SHP77 (cell line): ENCODE measurements around the gene ZFAND3.

ENCODE experiments used
- DNase-seq, 2 experiments: peaks; one replicate each; lab custom pipeline; 2025; lab: John Stamatoyannopoulos, UW

ZFAND3 gene

DNA sequence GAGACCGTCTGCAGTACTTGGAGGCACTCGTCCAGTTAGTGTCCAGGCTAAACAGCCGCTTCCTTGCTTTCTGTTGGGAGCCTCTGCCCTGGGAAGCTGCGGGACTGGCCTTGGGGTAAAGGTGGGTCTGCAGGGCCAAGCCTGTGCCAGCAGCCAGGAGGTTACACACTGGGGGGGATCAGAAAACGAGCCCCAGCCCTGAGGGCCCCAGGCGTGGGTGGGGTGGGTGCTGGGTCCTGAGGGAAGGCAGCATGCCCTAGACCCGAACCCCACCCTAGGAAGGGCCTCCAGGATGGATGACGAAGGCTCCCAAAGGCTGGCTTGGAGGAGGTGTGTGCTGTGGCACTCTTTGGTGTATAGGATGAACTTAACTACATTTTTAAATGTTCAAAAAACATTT, 335.2 kb downstream of the ZFAND3 start:
- no peak for DNase-seq

GRCh38 chr6:38155144-38155543, 335.6 kb downstream of the ZFAND3 start:
- DNase-seq, result no peak

- DNase-seq, result no peak
Observed at GRCh38 chr6:38155621-38156204, 336.2 kb downstream of the ZFAND3 start.

DNA sequence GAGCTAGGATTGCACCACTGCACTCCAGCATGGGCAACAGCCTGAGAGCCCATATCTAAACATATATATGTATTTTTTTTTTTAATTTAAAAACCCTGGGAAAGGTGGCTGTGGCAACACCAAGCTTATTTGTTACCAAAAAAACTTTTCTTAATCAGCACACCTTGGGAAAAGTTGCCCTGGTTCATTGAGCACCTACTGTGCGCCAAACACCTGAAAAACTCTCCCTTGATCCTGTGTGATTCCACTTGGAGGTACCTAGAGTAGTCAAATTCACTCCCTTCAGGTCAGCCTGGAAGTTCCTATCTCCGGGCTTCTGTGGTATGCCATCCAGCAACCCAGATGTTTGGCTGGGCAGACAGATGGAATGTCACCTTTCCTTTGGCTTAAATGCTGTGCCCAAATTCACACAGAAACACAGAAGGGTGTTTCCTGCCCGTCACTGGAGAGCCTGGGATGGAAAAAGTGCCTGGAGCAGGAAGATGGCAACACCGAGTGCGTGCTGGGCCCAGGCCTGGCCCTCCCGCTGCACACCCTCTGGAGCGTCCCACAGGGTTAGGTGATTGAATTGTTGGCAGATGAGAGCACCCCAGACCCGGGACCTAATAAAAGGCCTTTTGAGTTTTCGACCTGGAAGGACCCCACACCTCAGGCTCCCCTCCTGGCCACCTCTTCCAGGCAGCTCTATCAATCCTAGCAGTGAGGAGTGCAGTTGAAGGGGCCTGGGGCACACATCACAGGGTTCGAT, 337.5 kb downstream of the ZFAND3 start:
- no peak for DNase-seq

GRCh38 chr6:38157905-38158304, 338.4 kb downstream of the ZFAND3 start:
- no peak for DNase-seq

DNA sequence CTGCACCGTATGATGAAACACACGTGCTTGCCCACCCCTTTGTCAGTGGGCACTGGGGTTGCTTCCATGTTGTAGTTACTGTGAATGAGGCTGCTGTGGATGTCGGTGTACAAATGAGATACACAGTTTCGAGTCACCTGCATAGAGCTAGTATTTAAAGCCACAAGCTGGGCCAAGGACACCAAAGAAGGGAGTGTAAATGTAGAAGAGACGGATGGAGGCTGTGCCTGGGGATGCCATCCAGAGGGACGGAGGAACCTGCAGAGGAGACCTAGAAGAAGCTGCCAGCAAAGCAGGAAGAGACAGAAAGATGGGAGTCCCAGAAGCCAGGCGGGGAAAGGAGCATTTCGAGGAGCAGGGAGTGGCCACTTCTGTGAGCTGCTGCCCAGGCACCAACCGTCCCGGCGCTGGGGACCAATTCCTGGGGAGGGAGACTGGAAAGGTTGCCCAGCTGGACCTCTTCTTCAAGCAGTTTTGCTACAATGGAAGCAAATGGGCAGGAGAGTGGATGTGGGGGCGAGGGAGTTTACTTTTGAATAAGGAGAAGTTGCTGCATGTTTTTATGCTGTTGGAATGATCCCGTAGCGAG, 339.3 kb downstream of the ZFAND3 start:
- no peak for DNase-seq

DNA sequence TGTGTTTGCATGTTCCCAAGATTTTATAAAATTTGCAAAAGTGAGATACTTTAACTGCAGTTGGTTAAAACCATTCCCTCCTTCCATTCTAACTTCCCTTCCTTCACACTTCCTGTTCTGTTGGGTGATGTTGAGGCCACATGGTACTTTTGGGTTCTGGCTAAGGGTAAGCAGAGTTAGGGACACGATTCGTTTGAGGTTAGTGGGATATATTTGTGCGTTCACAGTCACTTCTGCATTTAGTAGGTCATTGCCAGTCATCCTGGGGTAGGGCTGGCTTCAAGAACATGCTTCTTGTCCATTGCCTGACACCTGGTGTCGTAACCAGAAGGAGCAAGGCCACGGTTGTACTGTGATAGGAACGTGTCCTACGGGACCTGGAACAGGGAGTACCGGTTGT, 340.1 kb downstream of the ZFAND3 start:
- no peak for DNase-seq

DNA sequence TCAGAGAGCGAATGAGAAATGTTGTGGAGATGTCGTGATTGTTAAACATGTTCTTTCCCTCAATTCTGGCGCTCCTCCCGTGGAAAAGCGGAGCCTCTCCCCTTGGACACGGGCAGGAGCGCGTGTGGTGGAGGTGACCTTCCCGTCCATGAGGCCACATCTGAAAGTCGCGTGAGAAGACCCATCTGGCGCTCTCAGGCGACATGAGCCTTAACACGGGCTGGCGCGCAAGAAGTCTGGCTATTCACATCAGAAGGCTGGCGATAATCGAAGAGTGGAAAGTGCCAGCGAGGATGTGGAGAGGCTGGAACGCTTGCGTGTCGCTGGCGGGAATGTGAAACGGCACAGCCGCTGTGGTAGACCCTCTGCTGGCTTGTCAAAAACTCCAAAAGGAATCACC, 341.3 kb downstream of the ZFAND3 start:
- no peak for DNase-seq

DNA sequence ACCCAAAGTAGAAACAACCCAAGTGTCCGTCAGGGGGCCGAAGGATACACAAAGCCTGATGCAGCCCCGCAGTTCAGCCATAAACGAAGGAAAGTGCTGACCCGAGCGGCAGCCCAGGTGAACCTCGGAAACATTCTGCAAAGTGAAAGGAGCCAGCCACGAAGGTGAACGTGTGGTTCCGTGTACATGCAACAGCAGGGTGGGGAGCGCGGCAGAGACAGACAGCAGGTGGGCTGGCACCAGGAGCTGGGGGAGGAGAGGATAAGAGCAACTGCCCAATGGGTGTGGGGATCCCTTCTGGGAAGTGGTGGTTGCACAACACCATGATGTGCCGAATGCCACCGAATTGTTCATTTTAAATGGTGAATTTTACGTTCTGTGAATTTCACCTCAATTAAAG, 341.8 kb downstream of the ZFAND3 start:
- no peak for DNase-seq

DNA sequence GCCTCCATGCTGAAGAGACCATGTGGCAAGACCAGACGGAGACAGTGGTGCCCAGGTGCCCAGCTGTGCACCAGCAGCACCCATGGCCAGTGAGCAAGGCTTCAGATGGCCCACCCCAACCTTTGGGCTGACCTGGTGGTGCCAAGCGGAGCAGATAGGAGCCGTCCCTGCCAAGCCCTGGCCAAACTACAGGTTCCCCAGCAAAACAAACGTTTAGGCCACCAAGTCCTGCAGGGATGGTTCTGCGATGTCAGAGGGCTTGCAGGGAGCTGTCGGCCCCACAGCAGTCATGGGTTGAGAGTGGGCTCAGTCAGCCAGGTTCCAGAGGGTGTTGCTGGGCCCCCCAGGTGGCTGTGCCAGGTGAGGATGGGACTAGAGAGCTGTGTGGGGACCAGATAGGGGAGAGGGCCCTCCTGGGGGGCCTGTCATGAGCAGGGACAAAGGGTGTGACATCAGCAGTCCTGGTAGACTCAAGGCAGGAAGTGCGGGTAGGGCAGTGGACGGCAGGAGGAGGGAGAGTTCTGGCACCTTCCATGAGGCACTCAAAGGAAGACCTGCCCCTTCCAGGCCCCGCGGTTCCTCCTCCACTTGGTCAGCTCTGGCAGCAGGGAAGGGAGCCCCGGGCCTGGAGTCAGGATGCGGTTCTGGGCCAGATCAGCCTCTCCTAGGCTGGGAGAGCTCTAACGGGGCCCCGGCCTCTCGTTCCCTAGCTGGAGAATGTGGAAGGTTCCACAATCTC, 342.4 kb downstream of the ZFAND3 start:
- DNase-seq, result no peak

GRCh38 chr6:38162493-38163185, 343.1 kb downstream of the ZFAND3 start:
- DNase-seq, result no peak

DNA sequence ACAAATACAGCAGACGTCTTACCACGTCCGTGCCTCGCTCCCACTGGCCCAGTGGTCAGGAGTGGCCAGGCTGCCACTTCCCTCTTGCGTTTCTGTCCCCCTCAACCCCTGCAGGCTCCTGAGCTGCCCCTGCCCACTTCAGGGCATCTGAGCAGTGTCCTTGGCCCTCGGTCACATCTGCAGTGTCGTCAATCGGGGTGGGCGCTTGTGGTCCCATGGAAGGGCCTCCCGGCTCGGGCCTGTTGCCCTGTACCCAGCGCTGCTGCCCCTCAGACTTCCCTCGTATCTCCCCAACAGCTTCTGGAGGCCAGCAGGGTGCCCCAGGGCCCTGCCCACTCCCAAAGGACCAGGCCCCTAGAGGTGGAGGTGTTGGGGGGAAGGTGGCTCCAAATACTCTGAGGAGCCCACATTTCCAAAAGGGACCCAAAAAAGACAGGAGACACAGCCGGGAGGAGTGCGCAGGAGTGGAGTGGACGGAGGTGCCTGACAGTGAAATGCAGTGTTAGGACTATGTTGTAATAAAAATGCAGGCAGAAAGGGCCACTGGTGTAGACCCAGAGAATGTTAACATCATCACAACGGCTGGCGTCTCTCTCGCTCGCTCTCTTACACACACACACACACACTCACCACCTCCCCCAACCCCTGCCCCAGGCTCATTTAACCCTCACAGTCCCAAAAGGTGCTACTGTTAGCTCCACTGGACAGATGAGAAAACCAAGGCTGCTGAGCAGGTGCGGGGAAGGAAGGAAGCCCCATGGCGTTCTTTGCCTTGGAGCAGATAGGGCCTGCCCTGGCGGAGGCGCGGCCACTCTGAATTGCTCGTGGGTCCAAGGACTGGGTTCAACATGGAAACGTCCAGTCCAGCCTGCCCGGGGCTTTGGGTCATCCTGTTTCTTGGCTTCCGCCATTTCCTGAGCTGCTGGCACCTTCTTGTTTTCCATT, 343.9 kb downstream of the ZFAND3 start:
- no peak for DNase-seq

DNA sequence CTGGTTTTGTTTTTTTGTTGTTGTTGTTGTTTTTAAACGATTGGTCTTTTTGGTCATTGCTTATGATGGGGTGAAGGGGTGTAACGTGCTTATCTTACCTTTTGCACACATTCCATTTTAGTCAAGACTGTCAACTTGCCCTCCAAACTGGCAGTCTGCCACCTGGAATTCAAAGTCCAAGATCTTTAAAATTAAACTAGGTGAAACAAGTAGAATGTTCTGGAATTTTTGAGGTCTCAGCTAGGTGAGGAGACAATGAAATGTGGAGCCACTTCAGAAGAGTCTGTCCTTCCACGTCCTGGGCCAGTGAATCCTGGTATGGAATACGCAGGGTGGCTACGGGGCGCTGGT, 344.6 kb downstream of the ZFAND3 start:
- no peak for DNase-seq

DNA sequence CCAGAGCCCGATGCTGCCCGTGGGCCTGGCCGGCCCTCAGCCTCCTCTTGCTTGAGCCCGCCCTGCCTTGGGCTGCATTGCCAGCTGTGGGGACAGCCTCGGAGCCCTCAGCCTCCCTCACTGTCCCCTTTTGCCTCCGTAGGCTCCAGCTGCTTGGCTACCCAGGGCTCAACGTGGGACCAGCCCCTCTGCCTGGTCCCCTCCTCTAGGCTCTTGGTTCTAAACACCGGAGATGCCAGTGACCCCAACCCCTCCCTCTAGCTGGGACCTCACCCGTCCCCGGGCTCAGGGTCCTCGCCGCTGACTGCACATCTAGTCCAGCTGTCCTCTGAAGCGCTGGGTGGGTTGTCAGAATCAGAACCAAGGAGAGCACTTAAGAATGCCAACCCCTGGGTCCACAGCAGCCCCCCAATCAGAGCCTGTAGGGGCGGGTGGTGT, 345.2 kb downstream of the ZFAND3 start:
- no peak for DNase-seq

- no peak for DNase-seq
Observed at GRCh38 chr6:38166411-38167240, 347.1 kb downstream of the ZFAND3 start.

- no peak for DNase-seq
Observed at GRCh38 chr6:38167598-38167997, 348.1 kb downstream of the ZFAND3 start.

- DNase-seq, result no peak
Observed at GRCh38 chr6:38168126-38168525, 348.6 kb downstream of the ZFAND3 start.

DNA sequence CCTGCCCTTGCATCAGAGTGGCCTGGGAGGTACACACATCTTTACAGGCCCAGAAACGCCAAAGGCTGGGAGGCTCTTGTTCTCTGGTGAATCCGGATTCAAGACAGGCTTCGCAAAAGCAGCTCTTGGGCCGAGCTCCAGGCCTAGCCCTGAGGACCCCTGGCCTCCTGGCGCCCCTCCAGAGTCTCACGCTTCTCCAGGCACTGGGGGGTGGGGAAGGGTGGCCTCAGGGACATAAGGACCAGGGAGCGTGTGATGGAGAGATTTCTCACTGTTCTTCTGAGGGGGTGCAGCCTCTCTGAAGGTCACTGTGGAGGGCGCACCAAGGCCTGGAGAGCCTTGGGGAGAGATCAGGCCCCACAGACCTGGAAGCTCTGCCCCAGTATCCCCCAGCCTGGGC, 349.2 kb downstream of the ZFAND3 start:
- no peak for DNase-seq

- peak; percentile 16 to 39 for DNase-seq
Observed at GRCh38 chr6:38169221-38169976, 349.9 kb downstream of the ZFAND3 start.
